HuH-7.5 (cell line): ENCODE data around the gene NTN4.
"Not testable (repeated sequence)": the region's sequence is repeated elsewhere in the genome, so short reads cannot be mapped to it uniquely, and the experiment has no call there.

Experiments used
- DNase-seq: peaks from one replicate; pipeline ENCODE4 v3.0.0; 2011; ENCODE audit warnings: low spot score

Gene NTN4

GRCh38 chr12:95790033-95790916 lies at the start of gene NTN4:
TSS of gene NTN4 (minus strand) at chr12:95790764. CDS start at chr12:95790309, 455 bp downstream.
- peak; percentile 42 for DNase-seq

DNA sequence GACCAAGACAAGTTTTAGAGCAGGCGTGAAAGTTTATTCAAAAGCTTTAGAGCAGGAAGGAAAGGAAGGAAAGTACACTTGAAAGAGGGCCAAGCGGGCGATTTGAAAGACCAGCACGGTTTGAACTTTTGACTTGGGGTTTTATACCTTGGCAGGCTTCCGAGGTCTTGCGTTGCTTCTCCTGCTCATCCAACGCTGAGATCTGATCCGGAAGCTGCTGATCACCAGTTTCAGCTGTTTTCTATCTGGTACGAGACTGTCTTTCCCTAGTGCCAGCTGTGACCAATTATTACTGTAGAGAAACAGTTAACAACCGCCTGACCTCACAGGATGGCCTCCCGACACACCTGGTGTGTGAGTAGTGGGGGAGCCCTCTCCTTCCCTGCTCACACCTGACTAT lies 47.6 kb upstream of the NTN4 start:
- no peak for DNase-seq

DNA sequence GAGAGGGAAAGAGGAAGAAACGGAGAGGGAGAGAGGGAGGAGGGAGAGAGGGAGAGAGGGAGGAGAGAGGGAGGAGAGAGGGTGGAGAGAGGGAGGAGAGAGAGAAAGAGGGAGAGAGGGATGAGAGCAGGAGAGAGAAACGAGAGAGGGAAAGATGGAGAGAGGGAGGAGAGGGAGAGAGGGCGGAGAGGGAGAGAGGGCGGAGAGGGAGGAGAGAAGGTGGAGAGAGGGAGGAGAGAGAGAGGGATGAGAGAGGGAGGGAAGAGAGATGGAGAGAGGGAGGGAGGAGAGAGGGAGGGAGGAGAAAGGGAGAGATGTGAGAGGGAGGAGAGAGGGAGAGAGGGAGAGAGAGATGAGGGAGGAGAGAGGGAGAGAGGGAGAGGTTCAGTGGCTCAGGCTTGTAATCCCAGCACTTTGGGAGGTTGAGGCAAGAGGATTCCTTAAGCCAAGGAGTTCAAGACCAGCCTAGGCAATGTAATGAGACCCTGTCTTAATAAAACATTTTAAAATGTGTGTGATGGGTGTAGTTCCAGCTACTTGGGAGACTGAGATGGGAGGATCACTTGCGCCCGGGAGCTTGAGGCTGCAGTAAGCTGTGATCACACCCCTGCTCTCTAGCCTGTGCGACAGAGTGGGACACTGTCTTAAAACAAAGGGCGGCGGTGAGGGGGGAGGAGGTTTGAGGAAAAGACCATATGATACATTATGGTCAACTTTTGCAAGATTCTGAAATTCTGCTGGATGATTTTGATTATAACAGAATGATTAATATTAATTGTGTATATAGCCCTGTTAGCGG lies 46.9 kb upstream of the NTN4 start:
- DNase-seq, result no peak

GRCh38 chr12:95836630-95837239 lies 46.2 kb upstream of the NTN4 start:
- DNase-seq, result no peak

GRCh38 chr12:95836185-95836609 lies 45.6 kb upstream of the NTN4 start:
- no peak for DNase-seq

DNA sequence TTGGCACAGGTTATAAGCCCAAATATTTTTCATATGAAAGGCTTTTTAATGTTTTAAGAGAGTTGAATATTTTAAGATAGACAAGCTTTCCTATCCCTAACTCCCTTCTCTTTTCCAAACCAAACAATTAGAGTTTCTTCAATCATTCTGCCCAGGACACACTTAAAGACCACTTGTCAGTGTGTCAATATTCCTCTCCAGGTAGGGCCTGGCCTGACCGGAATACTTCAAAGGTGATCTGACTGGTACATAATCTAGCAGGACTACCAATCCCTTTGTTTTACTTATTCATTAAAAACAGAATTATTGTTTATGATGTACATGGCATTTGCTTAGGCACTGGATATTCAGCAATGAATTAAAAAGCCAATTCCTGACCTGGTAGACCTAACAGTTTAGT lies 44.0 kb upstream of the NTN4 start:
- DNase-seq, result no peak

DNA sequence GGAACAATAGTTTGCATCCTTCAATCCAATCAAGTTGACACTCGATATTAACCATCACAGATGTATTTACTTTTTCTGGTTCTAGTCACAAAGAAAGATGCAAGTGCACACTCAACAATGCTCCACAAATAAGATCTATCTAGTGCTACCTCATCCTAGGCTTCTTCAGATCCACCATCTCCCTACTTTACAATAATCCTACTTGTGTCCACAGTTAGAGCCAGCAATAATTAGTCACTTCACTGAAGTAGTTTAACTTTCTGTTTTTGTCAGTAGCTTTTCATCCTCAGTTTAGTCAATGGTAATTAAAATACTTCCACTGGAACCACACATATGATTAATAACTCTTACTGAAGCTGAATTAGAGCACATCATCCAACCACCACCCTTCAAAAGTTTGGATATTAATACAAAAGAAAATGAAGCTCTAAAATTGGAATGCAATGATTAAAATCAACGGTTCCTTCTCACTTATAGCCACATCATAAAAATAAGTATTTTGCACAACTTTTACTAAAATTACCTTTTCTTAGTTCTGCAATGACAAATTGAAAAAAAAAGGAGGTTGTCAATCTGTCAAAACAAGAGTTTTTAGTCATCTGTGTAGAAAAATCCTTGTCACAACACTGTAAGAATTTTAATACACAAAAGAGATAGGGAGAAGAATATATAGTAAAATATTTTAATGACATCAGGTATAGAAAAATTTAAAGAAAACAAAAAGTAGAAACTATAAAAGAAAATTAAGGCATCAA lies 39.9 kb upstream of the NTN4 start:
- DNase-seq, result no peak

GRCh38 chr12:95829395-95829794 lies 38.8 kb upstream of the NTN4 start:
- no peak for DNase-seq

DNA sequence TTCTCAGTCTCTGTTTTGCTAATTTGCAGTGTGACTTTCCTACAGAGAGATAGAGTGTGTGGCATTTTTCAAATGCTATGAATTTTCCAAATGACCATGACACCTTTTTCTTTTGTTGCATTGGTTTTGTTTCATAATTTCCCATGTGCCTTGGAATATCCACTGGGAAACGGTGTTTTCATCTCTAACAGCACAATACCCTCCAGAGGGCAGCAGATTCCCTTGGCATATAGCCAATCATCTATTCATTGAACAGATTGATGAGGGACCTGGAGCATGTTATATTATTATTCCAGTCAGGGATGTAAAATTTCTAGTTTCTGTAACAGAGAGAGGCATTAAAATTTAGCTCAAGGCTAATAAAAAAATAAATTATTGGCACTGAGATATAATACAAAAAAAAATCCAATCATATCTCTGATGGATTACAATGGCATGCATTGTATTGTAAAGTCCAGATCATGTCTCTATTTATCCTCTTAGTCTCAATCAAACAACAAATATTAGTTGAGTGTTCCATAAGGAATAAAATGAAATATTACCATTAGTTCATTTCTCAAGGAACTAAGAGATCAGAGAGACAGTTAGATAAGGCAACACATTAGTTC lies 29.6 kb upstream of the NTN4 start:
- DNase-seq, result peak; percentile 33

DNA sequence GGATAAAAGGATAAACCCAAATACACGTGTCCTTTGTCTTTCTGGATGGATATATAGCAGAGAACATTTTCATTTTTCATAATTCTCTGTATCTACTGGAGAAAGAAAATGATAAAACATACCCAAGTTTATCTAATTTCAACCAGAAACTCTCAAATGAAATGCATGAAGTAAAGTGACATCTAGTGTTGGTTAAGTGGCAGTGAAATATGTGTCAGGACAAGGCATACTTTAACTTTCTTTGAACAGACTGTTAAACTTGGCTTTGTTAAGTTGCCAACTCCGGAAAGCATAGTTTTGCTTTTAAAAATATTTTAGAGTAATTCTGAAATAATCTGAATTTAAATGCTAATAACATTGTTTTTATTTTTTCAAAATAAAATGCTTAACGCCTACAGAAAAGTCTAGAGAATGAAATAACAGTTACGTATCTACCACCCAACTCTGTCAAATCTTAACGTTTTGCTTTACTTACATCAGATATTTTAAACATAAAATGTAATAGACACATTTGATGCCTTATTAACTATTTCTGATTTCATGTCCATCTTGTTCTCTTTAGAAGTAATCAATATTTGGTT lies 25.2 kb upstream of the NTN4 start:
- DNase-seq, result no peak

GRCh38 chr12:95812155-95812554 lies 21.6 kb upstream of the NTN4 start:
- not testable (repeated sequence) for DNase-seq

DNA sequence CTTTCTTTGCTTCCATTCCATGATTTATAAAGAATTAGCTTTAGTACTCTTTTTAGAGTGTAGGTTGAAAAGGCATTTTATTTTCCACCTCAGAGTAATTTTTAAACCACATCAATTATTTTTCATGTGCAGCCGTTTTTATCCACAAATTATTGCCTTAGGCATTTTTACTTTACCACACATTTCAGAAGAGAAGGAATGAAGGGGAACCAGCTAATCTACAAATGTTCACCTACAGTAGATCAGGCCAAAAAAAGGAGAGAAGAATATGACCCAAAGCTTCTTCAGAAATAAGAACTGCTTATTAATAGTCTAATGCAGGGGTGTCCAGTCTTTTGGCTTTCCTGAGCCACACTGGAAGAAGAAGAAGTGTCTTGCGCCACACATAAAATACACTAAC lies 19.8 kb upstream of the NTN4 start:
- DNase-seq, result no peak

GRCh38 chr12:95809000-95809680 lies 18.6 kb upstream of the NTN4 start:
- no peak for DNase-seq

GRCh38 chr12:95808146-95808545 lies 17.6 kb upstream of the NTN4 start:
- no peak for DNase-seq

DNA sequence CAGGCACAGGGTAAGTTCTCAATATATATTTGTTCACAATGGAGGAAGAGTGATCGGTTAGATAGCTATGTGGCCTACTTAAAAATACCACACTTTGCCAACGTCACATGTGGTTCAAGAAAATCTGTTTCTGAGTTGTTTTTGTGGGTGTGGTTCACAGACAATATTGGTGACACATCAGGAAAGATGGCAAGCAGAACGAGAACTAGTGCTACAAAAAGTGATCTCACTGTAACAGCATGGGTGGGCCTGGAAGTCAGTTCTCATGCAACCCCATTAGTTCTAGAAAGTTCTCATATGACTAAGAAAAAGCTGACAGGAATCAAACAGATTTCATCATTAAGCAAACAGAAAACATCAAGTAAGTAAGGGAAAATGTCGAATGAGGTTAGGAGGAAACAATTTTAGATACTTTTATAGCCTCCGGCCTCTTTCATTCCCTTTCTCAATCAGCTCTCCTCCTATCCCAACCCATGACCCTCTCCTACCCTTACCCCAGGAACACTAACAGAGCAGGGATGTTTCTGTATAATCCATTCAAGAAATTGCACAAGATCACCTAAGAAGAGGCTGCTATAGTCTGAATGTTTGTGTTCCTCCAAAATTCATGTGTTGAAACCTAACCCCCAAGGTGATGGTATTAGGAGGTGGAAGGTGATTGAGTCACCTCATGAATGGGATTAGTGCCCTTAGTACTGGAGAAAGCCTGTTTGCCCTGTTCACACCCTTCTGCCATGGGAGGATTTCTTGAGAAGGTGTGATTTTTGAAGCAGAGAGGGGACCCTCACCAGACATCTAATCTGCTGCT lies 15.5 kb upstream of the NTN4 start:
- no peak for DNase-seq

DNA sequence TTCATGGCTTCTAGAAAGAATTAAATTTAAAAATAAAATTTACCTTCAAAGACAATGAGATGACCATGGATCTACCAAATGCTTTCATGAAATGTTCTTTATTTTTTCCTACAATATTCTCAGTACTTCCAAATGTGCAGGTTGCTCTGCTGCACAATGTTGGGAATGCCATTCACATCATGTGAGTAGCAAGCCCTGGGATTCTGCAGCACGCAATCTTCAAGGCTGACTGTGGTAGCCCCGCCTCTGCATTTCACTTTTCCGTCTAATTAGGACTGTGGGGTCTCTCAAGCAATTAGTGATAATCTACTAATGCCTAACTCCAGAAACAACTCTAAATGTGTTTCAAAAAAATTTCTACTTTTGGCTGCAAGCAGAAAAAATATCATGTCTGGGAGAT lies 13.7 kb upstream of the NTN4 start:
- DNase-seq, result no peak

DNA sequence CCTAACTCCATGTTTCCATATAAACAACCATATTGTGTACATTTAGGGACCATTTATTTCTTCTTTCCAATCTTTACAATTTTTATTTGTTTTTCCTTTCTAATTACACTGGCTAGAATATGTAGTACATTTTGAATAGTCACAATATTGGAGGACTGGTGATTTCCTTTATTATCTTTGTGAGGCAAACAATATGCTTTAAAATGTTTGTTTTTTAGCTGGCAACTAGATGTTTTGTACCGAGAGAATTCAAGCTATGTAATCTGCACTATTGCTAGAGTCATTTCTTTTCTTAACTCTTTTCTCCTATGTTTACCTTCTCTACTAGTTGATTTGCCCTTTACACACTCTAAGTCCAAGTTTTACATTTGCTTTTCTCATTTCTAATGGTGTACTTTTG lies 13.3 kb upstream of the NTN4 start:
- DNase-seq, result no peak

- DNase-seq, result no peak
Observed at GRCh38 chr12:95802482-95803270, 12.1 kb upstream of the NTN4 start.

GRCh38 chr12:95796982-95797289 lies 6.4 kb upstream of the NTN4 start:
- no peak for DNase-seq
